ENCODE results near the gene POU2F1. TPM values are rescaled to one million over a fixed set of nuclear protein-coding genes. Genes with fewer than 3 reads are reported as not detected.

Gene POU2F1
- total RNA-seq, 1 donor from 2014 or later: 3.9 TPM

DNA sequence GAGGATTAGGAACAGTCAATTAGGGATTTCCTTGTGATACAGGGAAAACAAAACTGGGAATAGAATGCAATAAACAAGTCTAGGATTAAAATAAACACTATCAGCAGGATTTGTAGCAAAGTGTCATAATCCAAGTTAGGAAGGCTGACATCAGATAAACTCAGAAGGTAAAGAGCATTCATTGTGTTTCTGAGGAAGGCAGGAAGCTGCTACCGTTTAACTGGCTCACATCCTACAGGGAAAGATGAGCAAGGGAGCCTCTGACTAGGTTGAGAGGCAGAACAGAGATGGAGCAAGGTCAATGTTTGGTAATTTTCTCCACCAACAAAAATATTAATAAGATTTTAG is 124.7 kb downstream of the POU2F1 start:
- Histone ChIP-seq H3K27me3 (ENCODE audit: control insufficient read depth, insufficient read depth, low read length) (no peaks in the 10 kb centered on the region), H3K36me3 (ENCODE audit: control insufficient read depth, insufficient read depth, low read length) (no peaks in the 10 kb centered on the region), H3K4me3 (ENCODE audit: low read depth, low read length) (no peak overlapping the region)
- FAIRE-seq (no peak), DNase-seq (ENCODE audit: low read depth) (no peak)
- TF ChIP-seq, protein P1, sequence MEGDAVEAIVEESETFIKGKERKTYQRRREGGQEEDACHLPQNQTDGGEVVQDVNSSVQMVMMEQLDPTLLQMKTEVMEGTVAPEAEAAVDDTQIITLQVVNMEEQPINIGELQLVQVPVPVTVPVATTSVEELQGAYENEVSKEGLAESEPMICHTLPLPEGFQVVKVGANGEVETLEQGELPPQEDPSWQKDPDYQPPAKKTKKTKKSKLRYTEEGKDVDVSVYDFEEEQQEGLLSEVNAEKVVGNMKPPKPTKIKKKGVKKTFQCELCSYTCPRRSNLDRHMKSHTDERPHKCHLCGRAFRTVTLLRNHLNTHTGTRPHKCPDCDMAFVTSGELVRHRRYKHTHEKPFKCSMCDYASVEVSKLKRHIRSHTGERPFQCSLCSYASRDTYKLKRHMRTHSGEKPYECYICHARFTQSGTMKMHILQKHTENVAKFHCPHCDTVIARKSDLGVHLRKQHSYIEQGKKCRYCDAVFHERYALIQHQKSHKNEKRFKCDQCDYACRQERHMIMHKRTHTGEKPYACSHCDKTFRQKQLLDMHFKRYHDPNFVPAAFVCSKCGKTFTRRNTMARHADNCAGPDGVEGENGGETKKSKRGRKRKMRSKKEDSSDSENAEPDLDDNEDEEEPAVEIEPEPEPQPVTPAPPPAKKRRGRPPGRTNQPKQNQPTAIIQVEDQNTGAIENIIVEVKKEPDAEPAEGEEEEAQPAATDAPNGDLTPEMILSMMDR (IDR thresholded peaks at IDR 0.05; ENCODE audit: insufficient read depth, low read length, severe bottlenecking): no peak

DNA sequence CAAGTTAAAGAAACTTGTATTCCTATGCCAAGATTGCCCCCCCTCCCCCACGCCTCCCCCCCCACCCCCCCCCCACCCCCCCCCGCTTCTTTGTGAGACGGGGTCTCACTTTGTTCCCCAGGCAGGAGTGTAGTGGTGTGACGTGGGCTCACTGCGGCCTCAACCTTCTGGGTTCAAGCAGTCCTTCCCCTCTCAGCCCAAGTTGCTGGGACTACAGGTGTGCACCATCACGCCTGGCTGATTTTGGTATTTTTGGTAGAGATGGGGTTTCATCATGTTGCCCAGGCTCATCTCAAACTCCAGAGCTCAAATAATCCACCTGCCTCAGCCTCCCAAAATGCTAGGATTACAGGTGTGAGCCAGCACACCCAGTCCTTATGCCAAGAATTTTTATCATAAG is 136.6 kb downstream of the POU2F1 start:
- Histone ChIP-seq H3K36me3 (ENCODE audit: control insufficient read depth, insufficient read depth, low read length) (no peaks in the 10 kb centered on the region), H3K27me3 (ENCODE audit: control insufficient read depth, insufficient read depth, low read length) (no peaks in the 10 kb centered on the region), H3K4me3 (ENCODE audit: low read depth, low read length) (no peak overlapping the region)
- DNase-seq (ENCODE audit: low read depth): no peak
- TF ChIP-seq, protein P1 (IDR thresholded peaks at IDR 0.05; ENCODE audit: insufficient read depth, low read length, severe bottlenecking): no peak
- no peak for FAIRE-seq

DNA sequence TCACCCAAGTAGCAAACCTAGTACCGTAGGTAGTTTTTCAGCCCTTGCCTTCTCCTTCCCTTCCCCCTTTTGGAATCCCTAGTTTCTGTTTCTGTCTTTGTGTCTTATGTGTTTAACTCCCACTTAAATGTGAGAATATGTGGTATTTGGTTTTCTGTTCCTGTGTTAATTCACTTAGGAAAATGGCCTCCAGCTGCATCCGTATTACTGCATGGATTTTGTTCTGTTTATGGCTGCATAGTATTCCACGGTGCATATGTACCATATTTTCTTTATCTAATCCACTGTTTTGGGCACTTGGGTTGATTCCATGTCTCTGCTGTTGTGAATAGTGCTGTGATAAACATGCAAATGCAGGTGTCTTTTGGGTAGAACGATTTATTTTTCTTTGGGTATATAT is 138.6 kb downstream of the POU2F1 start:
- FAIRE-seq (no peak), DNase-seq (ENCODE audit: low read depth) (no peak)
- H3K27me3 ChIP-seq (ENCODE audit: control insufficient read depth, insufficient read depth, low read length): no peaks in the 10 kb centered on the region
- H3K4me3 ChIP-seq (ENCODE audit: low read depth, low read length): no peak overlapping the region
- TF ChIP-seq, protein P1 (IDR thresholded peaks at IDR 0.05; ENCODE audit: insufficient read depth, low read length, severe bottlenecking): no peak
- no peaks in the 10 kb centered on the region for H3K36me3 ChIP-seq (ENCODE audit: control insufficient read depth, insufficient read depth, low read length)

DNA sequence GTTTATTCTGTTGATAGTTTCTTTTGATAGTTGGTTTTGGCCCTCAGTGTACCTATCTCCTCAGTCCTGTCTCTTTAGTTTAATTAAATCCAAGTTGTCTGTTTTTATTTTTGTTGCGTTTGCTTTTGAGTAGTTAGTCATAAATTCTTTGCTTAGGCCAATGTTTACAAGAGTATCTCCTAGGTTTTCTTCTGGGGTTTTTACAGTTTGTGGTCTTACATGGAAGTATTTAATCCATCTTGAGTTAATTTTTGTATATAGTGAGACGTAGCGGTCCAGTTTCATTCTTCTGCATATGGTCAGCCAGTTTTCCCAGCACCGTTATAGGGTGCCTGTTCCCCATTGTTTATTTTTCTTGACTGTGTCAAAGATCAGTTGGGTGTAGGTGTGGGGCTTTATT is 139.4 kb downstream of the POU2F1 start:
- Histone ChIP-seq H3K4me3 (ENCODE audit: low read depth, low read length) (no peak overlapping the region), H3K27me3 (ENCODE audit: control insufficient read depth, insufficient read depth, low read length) (no peaks in the 10 kb centered on the region), H3K36me3 (ENCODE audit: control insufficient read depth, insufficient read depth, low read length) (no peaks in the 10 kb centered on the region)
- no peak for DNase-seq (ENCODE audit: low read depth)
- TF ChIP-seq, protein P1 (IDR thresholded peaks at IDR 0.05; ENCODE audit: insufficient read depth, low read length, severe bottlenecking): no peak
- FAIRE-seq: no peak

- TF ChIP-seq, protein P1 (IDR thresholded peaks at IDR 0.05; ENCODE audit: insufficient read depth, low read length, severe bottlenecking): no peak
- DNase-seq (ENCODE audit: low read depth) (no peak), FAIRE-seq (no peak)
- no peaks in the 10 kb centered on the region for H3K36me3 ChIP-seq (ENCODE audit: control insufficient read depth, insufficient read depth, low read length)
- no peak overlapping the region for H3K4me3 ChIP-seq (ENCODE audit: low read depth, low read length)
- no peaks in the 10 kb centered on the region for H3K27me3 ChIP-seq (ENCODE audit: control insufficient read depth, insufficient read depth, low read length)
These were observed 142.0 kb downstream of the POU2F1 start for GRCh38 chr1:167362638-167363037.

DNA sequence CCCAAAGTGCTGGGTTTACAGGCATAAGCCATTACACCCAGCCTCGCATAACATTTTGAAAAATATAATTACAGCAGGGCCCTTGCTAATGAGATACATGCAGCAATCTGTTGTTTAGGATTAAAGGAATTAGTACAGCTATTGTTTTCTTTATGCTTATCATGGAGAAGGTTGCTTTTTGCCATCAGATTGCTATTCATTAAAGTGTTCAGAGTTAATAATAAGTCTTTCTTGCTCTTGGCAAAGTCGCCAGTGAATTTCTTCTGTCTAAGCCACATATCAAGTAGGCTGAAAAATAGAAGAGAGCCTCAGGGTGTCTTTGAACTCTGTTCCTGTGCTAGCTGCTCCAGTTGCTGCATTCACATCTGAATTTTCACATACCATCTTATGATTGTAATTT is 144.1 kb downstream of the POU2F1 start:
- no peak for FAIRE-seq
- DNase-seq (ENCODE audit: low read depth): no peak
- Histone ChIP-seq H3K4me3 (ENCODE audit: low read depth, low read length) (no peak overlapping the region), H3K27me3 (ENCODE audit: control insufficient read depth, insufficient read depth, low read length) (no peaks in the 10 kb centered on the region), H3K36me3 (ENCODE audit: control insufficient read depth, insufficient read depth, low read length) (no peaks in the 10 kb centered on the region)
- TF ChIP-seq, protein P1 (IDR thresholded peaks at IDR 0.05; ENCODE audit: insufficient read depth, low read length, severe bottlenecking): no peak

Measured in bronchial epithelial cell (primary cell).